Esophagus muscularis mucosa (tissue), 3 donors: ENCODE results near the gene PRKN.

ENCODE experiments used
- POLR2A ChIP-seq: fragments of 450-650 bp; IDR thresholded peaks from one replicate; pipeline ENCODE4 v1.6.1; 2017; ENCODE audit warnings: antibody characterized with exemption, moderate library complexity, mild to moderate bottlenecking, low read depth
- POLR2AphosphoS5 ChIP-seq, 2 donors: sonication (generic); formaldehyde crosslinking; IDR thresholded peaks; one replicate each; pipeline ENCODE4 v1.6.1; 2017; ENCODE audit warnings: antibody characterized with exemption in 2 of 2
- TF ChIP-seq, protein P1 (sequence below), 3 experiments: fragments of 200-600 bp in 2 of 3; fragments of 450-650 bp in 1 of 3; sonication (generic) in 2 of 3; IDR thresholded peaks; one replicate each; pipeline ENCODE4 v1.5.1; 2017 to 2019; ENCODE audit warnings: antibody characterized with exemption in 3 of 3, mild to moderate bottlenecking in 2 of 3, moderate library complexity in 1 of 3

DNA sequence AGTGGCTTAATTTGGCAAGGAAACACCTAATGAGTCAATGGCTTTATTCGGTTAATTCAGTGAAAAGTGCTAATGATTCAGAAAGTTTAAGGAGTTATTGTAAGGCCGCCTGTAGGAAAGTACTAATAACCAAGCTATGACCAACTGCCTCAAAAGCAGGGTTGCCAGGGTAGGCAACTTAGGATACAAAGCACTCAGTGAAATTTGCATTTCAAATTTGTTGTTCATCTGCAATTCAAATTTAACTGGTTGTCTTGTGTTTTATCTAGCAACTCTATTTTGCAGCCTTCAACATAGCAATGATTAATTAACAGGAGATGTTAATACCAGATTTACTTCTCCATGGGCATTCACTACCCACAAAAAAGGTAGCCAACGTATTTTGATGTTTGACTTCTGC, 412.3 kb downstream of the PRKN start:
- TF ChIP-seq, protein P1, sequence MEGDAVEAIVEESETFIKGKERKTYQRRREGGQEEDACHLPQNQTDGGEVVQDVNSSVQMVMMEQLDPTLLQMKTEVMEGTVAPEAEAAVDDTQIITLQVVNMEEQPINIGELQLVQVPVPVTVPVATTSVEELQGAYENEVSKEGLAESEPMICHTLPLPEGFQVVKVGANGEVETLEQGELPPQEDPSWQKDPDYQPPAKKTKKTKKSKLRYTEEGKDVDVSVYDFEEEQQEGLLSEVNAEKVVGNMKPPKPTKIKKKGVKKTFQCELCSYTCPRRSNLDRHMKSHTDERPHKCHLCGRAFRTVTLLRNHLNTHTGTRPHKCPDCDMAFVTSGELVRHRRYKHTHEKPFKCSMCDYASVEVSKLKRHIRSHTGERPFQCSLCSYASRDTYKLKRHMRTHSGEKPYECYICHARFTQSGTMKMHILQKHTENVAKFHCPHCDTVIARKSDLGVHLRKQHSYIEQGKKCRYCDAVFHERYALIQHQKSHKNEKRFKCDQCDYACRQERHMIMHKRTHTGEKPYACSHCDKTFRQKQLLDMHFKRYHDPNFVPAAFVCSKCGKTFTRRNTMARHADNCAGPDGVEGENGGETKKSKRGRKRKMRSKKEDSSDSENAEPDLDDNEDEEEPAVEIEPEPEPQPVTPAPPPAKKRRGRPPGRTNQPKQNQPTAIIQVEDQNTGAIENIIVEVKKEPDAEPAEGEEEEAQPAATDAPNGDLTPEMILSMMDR (IDR thresholded peaks at IDR 0.05): no peak
- no peak for TF ChIP-seq POLR2A
- TF ChIP-seq POLR2AphosphoS5 (IDR thresholded peaks at IDR 0.05): no peak
